HCT116 (cell line): ENCODE measurements around the gene PPDPF.
A peak's percentile ranks its signal among the peaks of the same experiment; 100 is the strongest.

Experiments used
- EZH2 ChIP-seq: fragments of 200-600 bp; sonication (generic); IDR thresholded peaks from 2 replicates; pipeline ENCODE4 v1.6.1; 2017; ENCODE audit warnings: antibody characterized with exemption, mixed run types
- POLR2A ChIP-seq: IDR thresholded peaks from 2 replicates; pipeline ENCODE4 v1.7.0; 2011; ENCODE audit warnings: borderline replicate concordance; ENCODE audit not compliant: insufficient read depth, insufficient read length; ENCODE audit errors: extremely low read depth
- RAD21 ChIP-seq: IDR thresholded peaks from 2 replicates; pipeline ENCODE4 v1.6.1; 2012; ENCODE audit warnings: low read depth, mild to moderate bottlenecking
- TF ChIP-seq, protein P1 (sequence below), 3 experiments: fragments of 200-600 bp in 1 of 3; sonication (generic) in 1 of 3; IDR thresholded peaks in 2 of 3; conservative IDR thresholded peaks in 1 of 3; 2 replicates each; pipeline ENCODE4 v1.5.1; 2012 to 2017; ENCODE audit warnings: low read depth in 2 of 3, low read length in 2 of 3, antibody characterized with exemption in 1 of 3, borderline replicate concordance in 1 of 3, control low read depth in 1 of 3, mild to moderate bottlenecking in 1 of 3, mixed read lengths in 1 of 3, mixed run types in 1 of 3, moderate library complexity in 1 of 3; ENCODE audit not compliant: insufficient read depth in 1 of 3
- TF ChIP-seq, protein P2 (sequence below): IDR thresholded peaks from 2 replicates; pipeline ENCODE4 v1.6.1; 2011; ENCODE audit warnings: mild to moderate bottlenecking, low read length, moderate library complexity; ENCODE audit not compliant: insufficient replicate concordance; ENCODE audit errors: extremely low read depth

DNA sequence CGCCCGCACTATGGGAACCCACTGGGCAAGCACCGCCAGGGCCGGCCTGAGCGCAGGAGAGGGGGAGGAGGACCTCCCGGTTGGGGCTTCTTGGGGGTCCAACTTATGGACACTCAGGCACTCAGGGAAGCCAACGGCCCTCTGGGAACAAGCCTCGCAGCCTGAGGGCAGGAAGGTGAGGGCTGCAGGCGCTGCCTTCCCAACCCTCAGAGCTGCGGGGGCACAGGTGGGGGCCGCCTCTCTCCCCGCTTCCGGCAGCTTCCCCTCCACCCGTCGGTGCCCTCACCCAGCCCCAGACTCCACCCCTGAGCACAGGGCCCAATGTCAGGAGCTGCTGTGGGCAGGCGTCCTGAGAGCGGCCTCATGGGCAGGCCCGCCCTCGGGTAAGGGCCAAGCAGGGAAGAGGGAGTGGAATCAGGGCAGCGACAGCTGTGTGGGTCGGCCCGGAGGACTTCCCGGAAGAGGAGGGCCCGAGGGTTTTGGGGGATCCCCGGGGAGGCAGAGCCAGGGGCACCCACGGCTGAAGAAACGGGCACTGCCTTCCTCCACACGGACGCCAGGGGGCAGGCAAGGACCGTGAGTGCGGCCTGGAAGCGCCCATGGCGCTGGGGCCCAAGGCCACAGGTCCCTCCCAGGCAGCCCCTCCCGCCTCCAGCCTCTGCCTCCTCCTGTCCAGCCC is 17.1 kb downstream of the PPDPF start:
- TF ChIP-seq POLR2A: no peak
- TF ChIP-seq, protein P1, sequence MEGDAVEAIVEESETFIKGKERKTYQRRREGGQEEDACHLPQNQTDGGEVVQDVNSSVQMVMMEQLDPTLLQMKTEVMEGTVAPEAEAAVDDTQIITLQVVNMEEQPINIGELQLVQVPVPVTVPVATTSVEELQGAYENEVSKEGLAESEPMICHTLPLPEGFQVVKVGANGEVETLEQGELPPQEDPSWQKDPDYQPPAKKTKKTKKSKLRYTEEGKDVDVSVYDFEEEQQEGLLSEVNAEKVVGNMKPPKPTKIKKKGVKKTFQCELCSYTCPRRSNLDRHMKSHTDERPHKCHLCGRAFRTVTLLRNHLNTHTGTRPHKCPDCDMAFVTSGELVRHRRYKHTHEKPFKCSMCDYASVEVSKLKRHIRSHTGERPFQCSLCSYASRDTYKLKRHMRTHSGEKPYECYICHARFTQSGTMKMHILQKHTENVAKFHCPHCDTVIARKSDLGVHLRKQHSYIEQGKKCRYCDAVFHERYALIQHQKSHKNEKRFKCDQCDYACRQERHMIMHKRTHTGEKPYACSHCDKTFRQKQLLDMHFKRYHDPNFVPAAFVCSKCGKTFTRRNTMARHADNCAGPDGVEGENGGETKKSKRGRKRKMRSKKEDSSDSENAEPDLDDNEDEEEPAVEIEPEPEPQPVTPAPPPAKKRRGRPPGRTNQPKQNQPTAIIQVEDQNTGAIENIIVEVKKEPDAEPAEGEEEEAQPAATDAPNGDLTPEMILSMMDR (IDR thresholded peaks at IDR 0.05 in 2 of 3, conservative IDR thresholded peaks at IDR 0.05 in 1 of 3; ENCODE audit: borderline replicate concordance in 1 of 3, insufficient read depth in 1 of 3, low read depth in 2 of 3, low read length in 2 of 3): peak in 2 of 3 experiments; percentile 80 to 86; a peak in 4 of 6 replicates
- TF ChIP-seq, protein P2, sequence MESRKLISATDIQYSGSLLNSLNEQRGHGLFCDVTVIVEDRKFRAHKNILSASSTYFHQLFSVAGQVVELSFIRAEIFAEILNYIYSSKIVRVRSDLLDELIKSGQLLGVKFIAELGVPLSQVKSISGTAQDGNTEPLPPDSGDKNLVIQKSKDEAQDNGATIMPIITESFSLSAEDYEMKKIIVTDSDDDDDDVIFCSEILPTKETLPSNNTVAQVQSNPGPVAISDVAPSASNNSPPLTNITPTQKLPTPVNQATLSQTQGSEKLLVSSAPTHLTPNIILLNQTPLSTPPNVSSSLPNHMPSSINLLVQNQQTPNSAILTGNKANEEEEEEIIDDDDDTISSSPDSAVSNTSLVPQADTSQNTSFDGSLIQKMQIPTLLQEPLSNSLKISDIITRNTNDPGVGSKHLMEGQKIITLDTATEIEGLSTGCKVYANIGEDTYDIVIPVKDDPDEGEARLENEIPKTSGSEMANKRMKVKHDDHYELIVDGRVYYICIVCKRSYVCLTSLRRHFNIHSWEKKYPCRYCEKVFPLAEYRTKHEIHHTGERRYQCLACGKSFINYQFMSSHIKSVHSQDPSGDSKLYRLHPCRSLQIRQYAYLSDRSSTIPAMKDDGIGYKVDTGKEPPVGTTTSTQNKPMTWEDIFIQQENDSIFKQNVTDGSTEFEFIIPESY: no peak
- TF ChIP-seq EZH2: no peak
- TF ChIP-seq RAD21: no peak
